ENCODE data around the gene C17orf67. TPM values are rescaled to one million over a fixed set of nuclear protein-coding genes. Genes with fewer than 3 reads are reported as not detected.

C17orf67 gene
- total and polyA plus RNA-seq, 10 of the 15 experiments (the other 5 are each of a cell fraction or from before 2014, with no cell fraction given): 0.24 to 3.3 (median 0.89) TPM

- no peak overlapping the region for H3K9ac ChIP-seq (ENCODE audit: control insufficient read depth, insufficient read depth, low read length)
- POLR2A ChIA-PET: no interaction called here
- in situ Hi-C loops (cut with MboI): no loop called here
- TF ChIP-seq SP1 (IDR thresholded peaks at IDR 0.05; ENCODE audit: low read depth, low read length): no peak
- TF ChIP-seq RFX5 (IDR thresholded peaks at IDR 0.05; ENCODE audit: low read depth, low read length): no peak
- no peak for TF ChIP-seq NFXL1 (IDR thresholded peaks at IDR 0.05; ENCODE audit: borderline replicate concordance)
- TF ChIP-seq SMARCA5 (IDR thresholded peaks at IDR 0.05): no peak
- TF ChIP-seq CREB1 (IDR thresholded peaks at IDR 0.05; ENCODE audit: low read depth): no peak
- TF ChIP-seq POLR2AphosphoS5 (IDR thresholded peaks at IDR 0.05; ENCODE audit: low read length): no peak
- TF ChIP-seq, protein P1, sequence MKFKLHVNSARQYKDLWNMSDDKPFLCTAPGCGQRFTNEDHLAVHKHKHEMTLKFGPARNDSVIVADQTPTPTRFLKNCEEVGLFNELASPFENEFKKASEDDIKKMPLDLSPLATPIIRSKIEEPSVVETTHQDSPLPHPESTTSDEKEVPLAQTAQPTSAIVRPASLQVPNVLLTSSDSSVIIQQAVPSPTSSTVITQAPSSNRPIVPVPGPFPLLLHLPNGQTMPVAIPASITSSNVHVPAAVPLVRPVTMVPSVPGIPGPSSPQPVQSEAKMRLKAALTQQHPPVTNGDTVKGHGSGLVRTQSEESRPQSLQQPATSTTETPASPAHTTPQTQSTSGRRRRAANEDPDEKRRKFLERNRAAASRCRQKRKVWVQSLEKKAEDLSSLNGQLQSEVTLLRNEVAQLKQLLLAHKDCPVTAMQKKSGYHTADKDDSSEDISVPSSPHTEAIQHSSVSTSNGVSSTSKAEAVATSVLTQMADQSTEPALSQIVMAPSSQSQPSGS (IDR thresholded peaks at IDR 0.05; ENCODE audit: low read length): no peak
- no peak for TF ChIP-seq RAD51 (IDR thresholded peaks at IDR 0.05)
- no peak for TF ChIP-seq POU2F2 (IDR thresholded peaks at IDR 0.05; ENCODE audit: borderline replicate concordance, low read depth, low read length)
- no peak for TF ChIP-seq MLLT1 (IDR thresholded peaks at IDR 0.05)
- TF ChIP-seq, protein P2, sequence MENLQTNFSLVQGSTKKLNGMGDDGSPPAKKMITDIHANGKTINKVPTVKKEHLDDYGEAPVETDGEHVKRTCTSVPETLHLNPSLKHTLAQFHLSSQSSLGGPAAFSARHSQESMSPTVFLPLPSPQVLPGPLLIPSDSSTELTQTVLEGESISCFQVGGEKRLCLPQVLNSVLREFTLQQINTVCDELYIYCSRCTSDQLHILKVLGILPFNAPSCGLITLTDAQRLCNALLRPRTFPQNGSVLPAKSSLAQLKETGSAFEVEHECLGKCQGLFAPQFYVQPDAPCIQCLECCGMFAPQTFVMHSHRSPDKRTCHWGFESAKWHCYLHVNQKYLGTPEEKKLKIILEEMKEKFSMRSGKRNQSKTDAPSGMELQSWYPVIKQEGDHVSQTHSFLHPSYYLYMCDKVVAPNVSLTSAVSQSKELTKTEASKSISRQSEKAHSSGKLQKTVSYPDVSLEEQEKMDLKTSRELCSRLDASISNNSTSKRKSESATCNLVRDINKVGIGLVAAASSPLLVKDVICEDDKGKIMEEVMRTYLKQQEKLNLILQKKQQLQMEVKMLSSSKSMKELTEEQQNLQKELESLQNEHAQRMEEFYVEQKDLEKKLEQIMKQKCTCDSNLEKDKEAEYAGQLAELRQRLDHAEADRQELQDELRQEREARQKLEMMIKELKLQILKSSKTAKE (IDR thresholded peaks at IDR 0.05; ENCODE audit: low read depth, poor library complexity, severe bottlenecking): no peak
- TF ChIP-seq NR2C2 (IDR thresholded peaks at IDR 0.05; ENCODE audit: borderline replicate concordance, control insufficient read depth, insufficient read length, low read depth): no peak
- no peak for TF ChIP-seq ELK1 (IDR thresholded peaks at IDR 0.05; ENCODE audit: low read depth, low read length)
- TF ChIP-seq REST (IDR thresholded peaks at IDR 0.05; ENCODE audit: low read depth, low read length): no peak
- no peak for TF ChIP-seq FOXM1 (IDR thresholded peaks at IDR 0.05; ENCODE audit: low read depth, low read length)
- no peak for TF ChIP-seq ASH2L (IDR thresholded peaks at IDR 0.05; ENCODE audit: borderline replicate concordance, low read depth)
Measured at GRCh38 chr17:56849131-56849530, 15.4 kb upstream of the C17orf67 start.

More at GRCh38 chr17:56849131-56849530, 15.4 kb upstream of the C17orf67 start:
- intact Hi-C loops (cut with micrococcal nuclease; ENCODE audit: unreplicated experiment): no loop called here
- RAD21 ChIA-PET (ENCODE audit: unreplicated experiment): no interaction called here
- Histone ChIP-seq H3K9me3 (replicated peaks; ENCODE audit: control insufficient read depth, insufficient read depth, low read length) (no peaks in the 10 kb centered on the region), H3K4me1 (ENCODE audit: control insufficient read depth, insufficient read depth, low read length) (peaks cover 14% of the 10 kb centered on the region), H3K27me3 (replicated peaks in 1 of 2; ENCODE audit: control insufficient read depth in 2 of 2, insufficient read depth in 2 of 2, low read length in 1 of 2) (no peaks in the 10 kb centered on the region), H3K36me3 (ENCODE audit: control insufficient read depth in 2 of 2, insufficient read depth in 2 of 2, low read length in 1 of 2) (peaks cover 3 to 13% of the 10 kb centered on the region in 2 experiments; a peak in 3 of 4 replicates), H3K79me2 (ENCODE audit: control insufficient read depth, insufficient read depth, low read length) (no peaks in the 10 kb centered on the region; the same call in 1 of the 2 replicates), H3K27ac (ENCODE audit: control insufficient read depth, insufficient read depth) (no peak overlapping the region), H3K4me3 (no peak overlapping the region), H2AFZ (ENCODE audit: control insufficient read depth, low read depth, low read length) (no peak overlapping the region), H4K20me1 (ENCODE audit: control insufficient read depth, insufficient read depth) (no peaks in the 10 kb centered on the region), H3K4me2 (ENCODE audit: control insufficient read depth, insufficient read depth) (no peak overlapping the region)
- DNase-seq (ENCODE audit: low read depth, low spot score): no peak
- CTCF ChIA-PET: no interaction called here
- SMC1A ChIA-PET (ENCODE audit: uncharacterized antibody, unreplicated experiment): interaction anchor here (1.5 kb wide), 1 partner anchor 15 kb away, joined by 4 read pairs; no protein-coding TSS in a partner anchor
- WGBS (ENCODE audit: insufficient coverage, insufficient replicate concordance, low lambda C conversion rate, missing lambda C conversion rate): 81% methylated on average over 3 of the region's 3 CpGs
- BruUV-seq (replicated peaks): no TSS peak
- ATAC-seq: no peak
- no peak for FAIRE-seq
